HPDE6-E6E7 (cell line): Measurements from ENCODE around the gene TMEM17.
"Not testable (repeated sequence)": the region's sequence is repeated elsewhere in the genome, so short reads cannot be mapped to it uniquely, and the experiment has no call there.

Experiments
- DNase-seq: peaks from one replicate; pipeline ENCODE4 v3.0.0; 2011; ENCODE audit warnings: missing footprints; ENCODE audit errors: extremely low spot score

TMEM17 gene, protein sequence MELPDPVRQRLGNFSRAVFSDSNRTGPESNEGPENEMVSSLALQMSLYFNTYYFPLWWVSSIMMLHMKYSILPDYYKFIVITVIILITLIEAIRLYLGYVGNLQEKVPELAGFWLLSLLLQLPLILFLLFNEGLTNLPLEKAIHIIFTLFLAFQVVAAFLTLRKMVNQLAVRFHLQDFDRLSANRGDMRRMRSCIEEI

GRCh38 chr2:62505750-62506420 lies at the start of gene TMEM17:
Gene TMEM17 (minus strand): TSS chr2:62506195. CDS start chr2:62506129, 66 bp downstream.
- peak; percentile 61 for DNase-seq

- no peak for DNase-seq
Measured at GRCh38 chr2:62554440-62554839, 48.4 kb upstream of the TMEM17 start.

DNA sequence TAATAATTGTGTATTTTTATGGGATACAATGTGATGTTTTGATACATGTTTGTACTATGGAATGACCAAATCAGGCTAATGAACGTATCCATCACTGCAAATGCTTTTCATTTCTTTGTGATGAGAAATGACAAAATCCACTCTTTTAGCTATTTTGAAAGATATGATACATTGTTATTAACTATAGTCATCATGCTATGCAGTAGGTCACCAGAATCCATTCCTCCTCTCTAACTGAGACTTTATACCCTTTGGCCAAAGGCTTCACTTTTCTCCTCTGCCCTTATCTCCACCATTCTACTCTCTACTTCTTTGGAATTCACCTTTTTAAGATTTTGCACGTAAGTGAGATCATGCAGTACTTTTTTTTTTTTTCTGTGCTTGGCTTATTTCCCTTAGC lies 44.5 kb upstream of the TMEM17 start:
- DNase-seq: no peak

- no peak for DNase-seq
Measured at GRCh38 chr2:62547854-62548253, 41.9 kb upstream of the TMEM17 start.

GRCh38 chr2:62545261-62545660 lies 39.3 kb upstream of the TMEM17 start:
- no peak for DNase-seq

DNA sequence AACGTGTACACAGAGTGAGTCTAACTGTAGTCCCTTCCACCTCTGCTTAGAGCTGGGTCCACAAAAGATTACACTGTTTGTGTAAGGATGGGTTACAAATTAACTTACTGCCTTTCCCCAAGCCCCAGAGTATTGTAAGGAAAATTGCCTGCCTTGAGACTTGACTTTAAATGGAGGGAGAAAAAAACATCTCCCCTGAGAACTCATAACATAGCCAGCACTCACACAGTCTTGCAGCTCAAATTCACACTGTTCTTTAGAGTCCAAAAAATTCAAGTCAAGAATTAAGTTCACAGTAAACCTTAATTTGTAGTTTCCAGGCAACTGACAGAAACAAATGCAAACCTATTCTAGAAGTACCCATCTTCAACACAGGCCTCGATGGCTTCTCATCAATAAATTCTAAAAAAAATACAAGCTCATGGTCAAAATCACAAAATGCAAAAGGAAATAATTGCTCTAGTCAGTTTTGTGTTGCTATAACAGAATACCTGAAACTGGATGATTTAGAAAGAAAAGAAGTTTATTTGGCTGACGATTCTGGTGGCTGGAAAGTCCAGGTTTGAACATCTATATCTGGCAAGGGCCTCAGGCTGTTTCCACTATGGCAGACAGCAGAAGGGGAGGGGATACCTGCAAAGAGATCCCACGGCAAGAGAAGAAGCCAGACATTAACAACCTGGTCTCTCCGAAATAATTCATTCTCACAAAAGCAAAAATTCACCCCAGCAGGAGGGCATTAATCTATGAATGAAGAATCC lies 34.6 kb upstream of the TMEM17 start:
- no peak for DNase-seq

- no peak for DNase-seq
Measured at GRCh38 chr2:62539606-62540407, 33.8 kb upstream of the TMEM17 start.

GRCh38 chr2:62538756-62539155 lies 32.8 kb upstream of the TMEM17 start:
- DNase-seq: no peak

- no peak for DNase-seq
Measured at GRCh38 chr2:62537814-62538213, 31.8 kb upstream of the TMEM17 start.

DNA sequence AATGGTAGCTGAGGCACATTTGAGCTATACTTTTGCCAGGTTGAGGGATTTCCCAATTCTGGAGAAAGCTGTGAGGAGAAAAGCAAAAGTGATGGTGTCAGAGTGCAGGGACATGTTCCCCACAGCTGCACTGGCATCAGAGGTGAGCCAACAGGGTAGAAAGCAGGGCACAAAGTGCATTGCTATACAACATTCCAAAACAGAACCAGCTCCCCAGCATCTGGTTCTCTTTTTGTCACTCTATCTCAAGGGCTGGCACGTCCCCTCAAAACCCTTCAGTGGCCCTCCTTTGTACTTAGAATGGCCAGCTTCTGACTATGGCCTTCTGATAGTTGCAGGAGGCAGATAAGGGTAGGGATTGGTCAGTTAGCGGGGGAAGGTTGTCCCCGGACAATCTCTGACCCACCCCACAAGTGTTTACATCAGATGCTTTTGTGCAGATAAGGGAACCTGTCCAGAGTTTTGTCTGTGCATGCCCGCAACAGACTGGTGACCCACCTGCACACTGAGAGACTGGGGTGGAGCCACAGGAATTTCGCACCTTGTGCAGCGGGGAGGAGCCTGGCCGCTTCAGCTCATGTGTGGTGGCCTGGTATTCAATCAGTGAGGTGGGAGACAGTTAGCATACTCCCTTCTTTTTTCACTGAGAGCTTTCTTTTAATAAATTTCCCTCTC lies 31.0 kb upstream of the TMEM17 start:
- peak; percentile 21 for DNase-seq

DNA sequence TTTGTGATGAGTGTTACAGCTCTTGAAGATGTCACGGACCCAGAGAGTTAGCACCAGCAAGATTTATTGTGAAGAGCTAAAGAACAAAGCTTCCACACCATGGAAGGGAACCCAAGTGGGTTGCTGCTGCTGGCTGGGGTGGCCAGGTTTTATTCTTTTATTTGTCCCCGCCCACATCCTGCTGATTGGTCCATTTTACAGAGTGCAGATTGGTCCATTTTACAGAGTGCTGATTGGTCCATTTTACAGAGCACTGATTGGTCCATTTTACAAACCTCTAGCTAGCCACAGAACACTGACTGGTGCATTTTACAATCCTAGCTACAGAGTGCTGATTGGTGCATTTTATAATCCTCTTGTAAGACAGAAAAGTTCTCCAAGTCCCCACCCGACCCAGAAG lies 29.5 kb upstream of the TMEM17 start:
- DNase-seq: not testable (repeated sequence)

GRCh38 chr2:62531594-62531993 lies 25.6 kb upstream of the TMEM17 start:
- no peak for DNase-seq

GRCh38 chr2:62529758-62530157 lies 23.8 kb upstream of the TMEM17 start:
- DNase-seq: no peak

- DNase-seq: no peak
Measured at GRCh38 chr2:62527478-62528210, 21.6 kb upstream of the TMEM17 start.

GRCh38 chr2:62526531-62527381 lies 20.8 kb upstream of the TMEM17 start:
- DNase-seq: no peak

- DNase-seq: no peak
Measured at GRCh38 chr2:62525549-62526269, 19.7 kb upstream of the TMEM17 start.

GRCh38 chr2:62524293-62524941 lies 18.4 kb upstream of the TMEM17 start:
- DNase-seq: no peak

DNA sequence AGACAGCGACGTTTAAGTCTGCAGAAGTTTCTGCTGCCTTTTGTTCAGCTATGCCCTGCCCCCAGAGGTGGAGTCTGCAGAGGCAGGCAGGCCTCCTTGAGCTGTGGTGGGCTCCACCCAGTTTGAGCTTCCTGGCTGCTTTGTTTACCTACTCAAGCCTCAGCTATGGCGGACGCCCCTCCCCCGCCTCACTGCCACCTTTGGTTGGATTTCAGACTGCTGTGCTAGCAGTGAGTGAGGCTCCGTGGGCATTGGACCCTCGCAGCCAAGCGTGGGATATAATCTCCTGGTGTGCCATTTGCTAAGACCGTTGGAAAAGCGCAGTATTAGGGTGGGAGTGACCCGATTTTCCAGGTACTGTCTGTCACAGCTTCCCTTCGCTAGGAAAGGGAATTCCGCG lies 15.1 kb upstream of the TMEM17 start:
- DNase-seq: not testable (repeated sequence)

- no peak for DNase-seq
Measured at GRCh38 chr2:62512384-62512783, 6.4 kb upstream of the TMEM17 start.
